Endometrial microvascular endothelial cells (primary cell): ENCODE results near the gene PCSK1. TPM values are rescaled to one million over a fixed set of nuclear protein-coding genes. Genes with fewer than 3 reads are reported as not detected.
"Not testable (repeated sequence)": the region's sequence is repeated elsewhere in the genome, so short reads cannot be mapped to it uniquely, and the experiment has no call there.

Source experiments
- in situ Hi-C: cut with HindIII; loops from 2 replicates; pipeline ENCODE4 v1.10.0; 2017; ENCODE audit warnings: low sequenced_read_pairs, low pct_unique_long_range_greater_than_20kb; ENCODE audit errors: inconsistent ontology term
- total RNA-seq: library from RNA; depleted of rRNA; stranded (reverse); fragments of >200 nt; gene quantifications from one replicate; pipeline ENCODE4 v1.2.3, GENCODE V29; 2015; ENCODE audit errors: inconsistent ontology term

Gene PCSK1
- total RNA-seq, 1 donor from 2014 or later, result 1.0 TPM

GRCh38 chr5:96381526-96381925, 51.5 kb downstream of the PCSK1 start:
- in situ Hi-C loops, result no loop called here

DNA sequence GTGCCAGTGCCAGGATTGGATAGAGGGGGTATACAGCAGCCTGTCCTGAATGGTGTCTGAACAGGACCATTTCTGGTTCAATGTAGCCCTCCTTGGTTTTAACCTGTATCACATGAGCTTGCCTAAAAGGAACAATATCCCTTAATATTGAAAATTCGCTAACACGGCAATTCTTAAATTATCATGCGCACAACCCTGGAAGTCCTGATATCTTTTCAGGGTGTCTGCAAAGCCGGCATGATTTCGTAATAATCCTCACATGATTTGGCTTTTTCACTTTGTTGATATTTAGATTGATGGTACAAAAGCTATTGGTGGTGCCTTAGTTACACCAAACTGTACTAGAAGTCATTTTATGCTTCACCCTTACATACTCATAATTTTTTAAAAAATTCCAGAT, 53.2 kb downstream of the PCSK1 start:
- in situ Hi-C loops, result no loop called here

DNA sequence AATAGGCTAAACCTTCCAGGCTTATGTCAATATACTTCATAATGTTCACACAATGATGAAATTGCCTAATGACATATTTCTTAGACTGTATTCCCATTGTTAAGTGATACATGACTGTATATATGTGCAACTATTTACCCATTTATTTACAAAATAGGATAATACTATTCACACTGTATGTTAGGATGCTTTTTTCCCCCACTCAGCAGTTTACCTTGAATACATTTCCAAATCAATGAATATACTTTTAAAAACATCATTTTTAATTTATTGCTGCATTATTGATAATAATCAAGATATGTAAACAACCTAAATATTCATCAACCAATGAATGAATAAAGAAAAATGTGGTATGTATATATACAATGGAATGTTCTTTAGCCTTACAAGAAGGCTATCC, 55.5 kb downstream of the PCSK1 start:
- in situ Hi-C loops, result no loop called here

DNA sequence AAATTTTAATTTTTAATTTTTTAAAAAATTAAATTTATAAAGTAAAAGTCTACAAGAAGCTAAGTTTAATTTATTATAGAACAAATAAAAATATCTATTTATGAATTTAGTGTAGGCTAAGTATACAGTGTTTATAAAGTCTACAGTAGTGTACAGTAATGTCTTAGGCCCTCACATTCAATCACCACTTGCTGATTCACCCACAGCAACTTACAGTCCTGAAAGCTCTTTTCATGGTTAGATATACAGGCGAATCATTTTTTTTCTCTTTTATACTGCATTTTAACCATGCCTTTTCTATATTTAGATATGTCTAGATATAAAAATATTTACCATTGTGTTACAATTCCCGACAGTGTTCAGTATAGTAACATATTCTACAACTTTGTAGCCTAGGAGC, 55.9 kb downstream of the PCSK1 start:
- in situ Hi-C loops, result no loop called here

DNA sequence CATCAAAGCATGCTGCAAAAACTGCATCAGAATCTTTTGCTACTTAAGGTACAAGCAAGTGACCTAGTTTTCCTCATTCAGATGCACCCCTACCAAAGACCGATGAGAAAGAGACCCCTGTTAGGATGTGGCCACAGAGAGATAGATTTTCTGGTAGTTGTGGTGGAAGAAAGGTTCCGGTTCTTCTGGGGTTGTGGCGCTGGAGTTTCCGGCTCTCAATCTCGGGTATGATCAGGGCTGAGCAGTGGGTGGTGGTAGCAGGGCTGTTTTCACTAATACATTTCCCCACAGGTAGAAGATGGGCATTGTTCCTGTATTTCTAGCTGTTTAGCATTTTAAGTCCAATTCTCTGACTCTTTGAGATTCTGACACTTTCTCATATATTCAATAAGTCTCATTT, 58.4 kb downstream of the PCSK1 start:
- in situ Hi-C loops, result no loop called here

- in situ Hi-C loops, result no loop called here
These were observed 59.7 kb downstream of the PCSK1 start for GRCh38 chr5:96373381-96373733.

- in situ Hi-C loops, result no loop called here
These were observed 60.2 kb downstream of the PCSK1 start for GRCh38 chr5:96372726-96373380.

DNA sequence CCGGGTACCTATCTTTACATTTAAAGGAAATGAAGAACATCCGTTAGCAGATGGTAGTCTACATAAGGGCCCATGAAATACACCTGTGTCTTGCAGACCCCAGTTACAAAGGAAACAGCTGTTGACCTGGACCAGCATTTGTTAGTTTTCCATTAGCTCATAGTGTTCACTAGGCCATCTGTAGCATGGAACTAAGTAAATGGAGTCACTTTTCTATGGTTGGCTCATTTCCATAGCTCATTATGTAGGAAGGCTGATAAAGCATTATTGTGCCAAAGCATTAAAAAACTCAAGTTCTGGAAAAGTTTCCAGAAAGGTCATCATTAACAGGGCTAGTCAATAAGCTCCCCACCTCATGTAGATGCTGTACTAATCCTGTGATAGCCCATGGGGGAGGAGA, 62.1 kb downstream of the PCSK1 start:
- in situ Hi-C loops, result no loop called here

- in situ Hi-C loops, result not testable (repeated sequence)
These were observed 65.7 kb downstream of the PCSK1 start for GRCh38 chr5:96367337-96367736.

DNA sequence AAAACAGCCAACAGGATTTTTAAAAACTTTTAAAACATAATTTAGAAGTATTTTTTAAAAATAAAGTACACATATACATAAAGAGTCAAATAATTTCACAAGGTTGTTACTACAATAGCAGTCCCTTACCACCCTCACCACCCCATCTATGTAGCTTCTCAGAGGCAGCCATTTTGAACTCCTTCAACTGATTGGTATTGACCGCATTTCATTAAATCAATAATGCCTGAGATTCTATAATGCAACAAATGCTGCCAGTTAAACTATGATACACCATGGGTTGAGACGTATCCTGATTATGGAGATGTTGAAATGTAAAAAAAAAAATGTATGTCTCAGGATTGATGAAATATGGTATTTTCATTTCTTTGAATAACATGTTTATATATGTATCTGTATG, 78.8 kb downstream of the PCSK1 start:
- in situ Hi-C loops, result no loop called here

DNA sequence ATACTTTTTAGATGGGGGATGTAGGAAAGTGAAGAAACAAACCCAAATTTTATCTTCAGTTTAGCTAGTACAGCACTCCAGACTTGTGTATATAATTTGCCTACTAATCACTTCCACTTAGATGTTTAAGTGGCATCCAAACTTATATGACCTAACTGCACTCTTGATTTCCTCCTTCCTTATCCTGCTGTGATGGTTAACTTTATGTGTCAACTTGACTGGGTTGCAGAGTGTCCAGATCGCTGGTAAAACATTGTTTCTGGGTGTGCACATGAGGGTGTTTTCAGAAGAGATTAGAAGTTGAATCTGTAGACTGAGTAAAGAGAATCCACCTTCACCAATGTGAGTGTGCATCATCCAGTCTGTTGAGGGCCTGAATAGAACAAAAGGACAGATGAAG, 79.8 kb downstream of the PCSK1 start:
- in situ Hi-C loops, result no loop called here

- in situ Hi-C loops, result no loop called here
These were observed 82.4 kb downstream of the PCSK1 start for GRCh38 chr5:96350678-96351077.

DNA sequence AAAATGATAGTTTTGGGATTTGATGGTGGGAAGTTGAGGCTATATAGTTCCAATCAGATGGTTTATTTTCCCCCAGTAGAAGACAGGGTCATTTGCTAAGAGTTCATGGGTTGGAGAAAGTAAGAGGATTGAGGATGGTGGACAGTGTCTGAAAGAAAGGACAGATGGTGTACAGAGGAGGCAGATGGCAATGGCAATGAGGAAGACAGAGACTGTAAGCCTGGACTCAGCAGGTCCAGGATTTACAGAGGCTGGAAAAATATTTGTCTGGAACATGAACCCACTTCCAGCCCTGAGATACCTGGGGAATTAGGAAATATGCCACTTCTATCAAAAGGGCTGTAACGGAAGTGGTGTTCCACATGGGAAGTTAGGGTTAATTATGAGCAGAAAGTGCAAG, 84.5 kb downstream of the PCSK1 start:
- in situ Hi-C loops, result loop anchor here (25.0 kb wide), 3 partner anchors 264 to 686 kb away; no protein-coding TSS in a partner anchor

- in situ Hi-C loops, result loop anchor here (25.0 kb wide), 3 partner anchors 265 to 685 kb away; no protein-coding TSS in a partner anchor
These were observed 85.4 kb downstream of the PCSK1 start for GRCh38 chr5:96347502-96348292.

- in situ Hi-C loops, result loop anchor here (25.0 kb wide), 3 partner anchors 267 to 683 kb away; no protein-coding TSS in a partner anchor
These were observed 88.1 kb downstream of the PCSK1 start for GRCh38 chr5:96344678-96345577.

- in situ Hi-C loops, result loop anchor here (25.0 kb wide), 3 partner anchors 269 to 681 kb away; no protein-coding TSS in a partner anchor
These were observed 90.0 kb downstream of the PCSK1 start for GRCh38 chr5:96343094-96343493.

GRCh38 chr5:96342581-96342980, 90.5 kb downstream of the PCSK1 start:
- in situ Hi-C loops, result loop anchor here (25.0 kb wide), 3 partner anchors 270 to 680 kb away; no protein-coding TSS in a partner anchor
